Fibroblast of lung (primary cell): ENCODE measurements around the gene BLOC1S3.

Experiments used
- CTCF ChIP-seq, 2 donors: IDR thresholded peaks in 1 of 2; conservative IDR thresholded peaks in 1 of 2; 1 replicate in 1 of 2; 2 replicates in 1 of 2; pipeline ENCODE4 v1.5.1; 2011 to 2012; ENCODE audit warnings: low read length in 2 of 2, control low read depth in 1 of 2, inconsistent platforms in 1 of 2, low read depth in 1 of 2, mild to moderate bottlenecking in 1 of 2
- EZH2 ChIP-seq: IDR thresholded peaks from 2 replicates; pipeline ENCODE4 v1.5.1; 2012; ENCODE audit warnings: low read length, control low read depth, mild to moderate bottlenecking; ENCODE audit errors: missing control alignments

- TF ChIP-seq CTCF (conservative IDR thresholded peaks at IDR 0.05 in 1 of 2, IDR thresholded peaks at IDR 0.05 in 1 of 2; ENCODE audit: low read depth in 1 of 2, low read length in 2 of 2): no peak
- TF ChIP-seq EZH2: no peak
Observed at GRCh38 chr19:45154064-45154827, 24.3 kb upstream of the BLOC1S3 start.
